Activated CD4-positive, CD25-positive, alpha-beta regulatory T cell treated with anti-CD3 and anti-CD28 coated beads, Interleukin-2, amount 50 U/mL, for 72 hours (primary cell): ENCODE results near the gene PRKAG2.
"Not testable (repeated sequence)": the region's sequence is repeated elsewhere in the genome, so short reads cannot be mapped to it uniquely, and the experiment has no call there.

ENCODE experiments used
- DNase-seq: peaks from one replicate; pipeline ENCODE4 v3.0.0; 2021

The PRKAG2 gene

DNA sequence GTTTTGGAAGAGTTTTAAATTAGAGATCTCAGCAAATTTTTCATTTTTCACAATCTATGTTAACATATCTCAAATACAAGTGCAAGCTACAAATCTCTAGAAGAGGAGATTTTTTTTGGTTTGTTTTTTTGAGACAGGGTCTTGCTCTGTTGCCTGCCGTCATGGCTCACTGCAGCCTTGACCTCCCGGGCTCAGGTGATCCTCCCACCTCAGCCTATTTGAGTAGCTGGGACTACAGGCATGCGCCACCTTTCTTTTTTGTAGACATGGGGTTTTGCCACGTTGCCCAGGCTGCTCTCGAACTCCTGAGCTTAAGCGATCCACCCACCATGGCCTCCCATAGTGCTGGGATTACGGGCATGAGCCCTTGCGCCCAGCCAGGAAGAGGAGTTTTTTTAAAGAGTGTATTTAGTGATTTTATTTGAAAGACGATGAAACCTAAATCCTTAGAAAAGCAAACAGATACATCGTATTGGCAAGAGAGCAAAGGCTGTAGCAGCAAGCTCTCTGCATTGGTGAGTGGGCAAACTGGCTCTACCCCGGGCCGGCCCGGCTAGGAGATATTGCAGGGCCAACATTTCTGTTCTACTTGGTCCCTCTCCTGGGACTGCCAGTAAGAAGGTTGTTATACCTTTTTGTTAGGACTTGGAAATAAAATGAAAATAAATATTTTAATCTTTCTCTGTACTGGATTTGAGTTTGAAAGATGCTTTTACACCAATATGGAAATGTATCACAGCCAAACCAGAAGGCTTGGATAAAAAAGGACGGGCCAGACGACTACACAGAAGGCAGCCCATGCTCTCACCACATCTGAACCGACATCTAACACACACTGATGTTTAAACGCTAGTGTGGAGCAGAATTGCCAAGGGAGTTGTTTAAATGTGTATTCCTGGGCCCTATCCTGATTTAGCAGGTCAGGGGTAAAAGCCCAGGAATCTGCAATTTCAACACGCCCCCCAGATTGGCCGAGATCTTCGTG, 307.7 kb downstream of the PRKAG2 start:
- no peak for DNase-seq

DNA sequence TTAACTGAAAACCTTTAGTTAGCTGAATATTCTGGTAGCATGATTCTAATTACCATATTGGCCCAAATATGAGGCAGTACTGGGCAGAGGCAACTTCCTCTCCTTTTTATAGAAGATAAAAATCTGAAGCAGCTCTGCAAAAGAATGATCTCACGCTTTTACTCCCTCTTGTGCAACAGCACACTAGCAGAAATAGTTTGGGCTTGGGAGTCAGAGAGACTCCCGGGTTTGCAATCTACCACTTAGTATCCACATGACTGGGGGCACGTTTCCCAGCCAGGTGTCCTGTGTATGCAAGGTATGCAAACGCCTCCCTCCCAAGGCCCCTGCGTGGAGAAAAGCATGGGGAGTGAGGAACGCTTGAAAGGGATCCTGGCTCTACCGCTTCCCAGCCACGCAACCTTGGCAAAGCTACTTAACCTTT, 310.0 kb downstream of the PRKAG2 start:
- DNase-seq: no peak

GRCh38 chr7:151565541-151565940, 311.4 kb downstream of the PRKAG2 start:
- DNase-seq: no peak

GRCh38 chr7:151560243-151560642, 316.7 kb downstream of the PRKAG2 start:
- DNase-seq: no peak

DNA sequence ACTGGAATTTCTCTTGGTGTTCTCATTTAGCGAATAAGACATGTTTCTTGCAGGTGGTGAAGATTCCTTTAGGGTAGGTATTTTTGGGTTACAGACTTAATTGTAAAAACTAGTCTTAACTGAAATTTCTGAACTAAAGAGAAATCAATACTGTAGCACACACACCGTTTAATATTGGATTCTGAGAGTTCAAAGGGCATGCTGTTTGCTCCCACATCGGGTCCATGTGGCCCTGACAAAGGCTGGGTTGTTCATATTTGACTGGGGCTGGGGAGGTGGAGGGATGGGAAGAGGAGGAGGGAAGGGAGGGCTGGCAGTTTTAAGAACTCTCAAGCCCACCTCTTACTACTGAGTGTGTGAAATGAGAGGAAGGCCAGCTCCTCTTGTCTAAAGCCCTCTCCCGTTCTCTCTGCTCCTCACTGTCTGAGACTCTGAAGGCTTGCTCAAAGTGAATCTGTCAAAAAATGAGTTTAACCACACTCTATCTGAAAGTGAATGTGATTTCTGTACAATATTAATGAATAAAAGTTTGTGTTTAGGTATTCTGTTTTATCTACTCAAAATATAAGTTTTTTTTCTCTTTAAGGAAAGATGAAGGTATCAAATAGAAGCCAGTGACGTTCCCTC, 317.2 kb downstream of the PRKAG2 start:
- DNase-seq: no peak

- no peak for DNase-seq
Measured at GRCh38 chr7:151558575-151558974, 318.3 kb downstream of the PRKAG2 start.

DNA sequence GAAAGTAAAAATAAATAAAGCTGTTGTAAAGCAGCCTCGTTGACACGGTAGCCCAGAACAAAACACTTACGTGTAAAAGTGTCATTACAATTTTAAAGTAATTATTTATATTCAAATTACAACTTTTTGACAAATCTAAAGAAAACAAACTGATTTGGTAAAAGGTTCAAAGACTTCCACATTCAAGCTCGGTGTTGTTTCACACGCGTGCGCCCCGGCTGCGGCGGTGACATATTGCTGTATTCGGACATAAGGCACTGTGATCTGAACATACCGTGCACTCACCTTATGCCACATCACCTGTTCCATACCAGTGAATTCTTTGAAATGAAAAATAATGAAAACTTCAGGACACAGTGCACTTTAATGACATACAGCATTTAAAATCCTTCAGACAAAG, 320.3 kb downstream of the PRKAG2 start:
- DNase-seq: no peak

- no peak for DNase-seq
Measured at GRCh38 chr7:151553356-151553755, 323.6 kb downstream of the PRKAG2 start.

GRCh38 chr7:151552352-151553028, 324.4 kb downstream of the PRKAG2 start:
- DNase-seq: no peak

DNA sequence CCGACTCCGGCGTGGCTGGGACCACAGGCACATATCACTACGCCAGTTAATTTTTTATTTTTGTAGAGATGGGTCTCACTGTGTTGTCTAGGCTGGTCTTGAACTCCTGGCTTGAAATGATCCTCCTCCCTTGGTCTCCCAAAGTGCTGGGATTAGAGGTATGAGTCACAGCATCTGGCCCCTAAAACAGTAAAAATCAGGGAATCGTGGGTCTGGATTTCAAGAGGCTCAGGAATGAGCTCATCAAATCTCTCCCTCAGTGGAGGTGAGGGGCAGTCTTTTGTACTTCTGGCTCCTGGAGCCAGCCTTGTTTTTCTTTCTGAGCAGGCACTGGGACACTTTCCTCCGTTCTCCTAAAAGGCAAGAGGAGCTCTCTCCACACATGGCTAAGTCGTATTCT, 325.1 kb downstream of the PRKAG2 start:
- DNase-seq: no peak

- no peak for DNase-seq
Measured at GRCh38 chr7:151550656-151551286, 326.1 kb downstream of the PRKAG2 start.

- no peak for DNase-seq
Measured at GRCh38 chr7:151549644-151550043, 327.3 kb downstream of the PRKAG2 start.

DNA sequence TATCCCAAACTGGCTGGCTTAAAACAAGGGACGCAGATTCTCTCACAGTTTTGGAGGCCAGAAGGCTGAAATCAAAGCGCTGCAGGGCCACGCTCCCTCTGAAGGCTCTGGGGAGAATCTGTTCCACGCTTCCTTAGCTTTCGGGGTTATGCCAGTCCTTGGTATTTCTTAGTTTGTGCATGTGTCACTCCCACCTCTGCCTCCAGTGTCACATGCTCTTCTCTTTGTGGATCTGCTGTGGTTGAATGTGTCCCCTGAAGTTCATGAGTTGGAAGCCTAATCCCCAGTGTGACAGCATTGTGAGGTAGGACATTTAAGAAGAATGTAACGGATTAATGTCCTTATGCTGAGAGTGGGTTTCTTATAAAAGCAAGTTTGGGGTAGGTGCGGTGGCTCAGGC, 327.8 kb downstream of the PRKAG2 start:
- no peak for DNase-seq

GRCh38 chr7:151544183-151544582, 332.7 kb downstream of the PRKAG2 start:
- DNase-seq: no peak

DNA sequence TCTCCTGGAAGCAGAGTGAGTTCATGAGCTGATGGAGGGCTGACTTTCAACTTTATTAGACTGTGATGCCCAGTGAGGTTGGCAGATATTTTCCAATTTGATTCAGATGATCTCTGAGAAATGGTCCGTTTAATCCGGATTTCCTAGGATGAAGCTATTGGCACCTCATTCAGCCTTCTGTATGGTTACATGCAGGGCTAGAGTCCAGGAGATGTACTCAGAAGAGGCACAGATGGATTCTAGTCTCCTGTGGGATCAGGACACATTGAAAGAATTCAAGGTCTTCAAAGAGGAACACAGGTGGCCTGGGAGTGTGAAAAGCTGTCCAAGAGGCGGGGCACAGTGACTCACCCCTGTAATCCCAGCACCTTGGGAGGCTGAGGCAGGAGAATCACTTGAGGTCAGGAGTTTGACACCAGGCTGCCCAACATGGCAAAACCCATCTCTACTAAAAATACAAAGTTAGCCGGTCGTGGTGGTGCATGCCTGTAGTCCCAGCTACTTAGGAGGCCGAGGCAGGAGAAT, 334.2 kb downstream of the PRKAG2 start:
- DNase-seq: no peak

DNA sequence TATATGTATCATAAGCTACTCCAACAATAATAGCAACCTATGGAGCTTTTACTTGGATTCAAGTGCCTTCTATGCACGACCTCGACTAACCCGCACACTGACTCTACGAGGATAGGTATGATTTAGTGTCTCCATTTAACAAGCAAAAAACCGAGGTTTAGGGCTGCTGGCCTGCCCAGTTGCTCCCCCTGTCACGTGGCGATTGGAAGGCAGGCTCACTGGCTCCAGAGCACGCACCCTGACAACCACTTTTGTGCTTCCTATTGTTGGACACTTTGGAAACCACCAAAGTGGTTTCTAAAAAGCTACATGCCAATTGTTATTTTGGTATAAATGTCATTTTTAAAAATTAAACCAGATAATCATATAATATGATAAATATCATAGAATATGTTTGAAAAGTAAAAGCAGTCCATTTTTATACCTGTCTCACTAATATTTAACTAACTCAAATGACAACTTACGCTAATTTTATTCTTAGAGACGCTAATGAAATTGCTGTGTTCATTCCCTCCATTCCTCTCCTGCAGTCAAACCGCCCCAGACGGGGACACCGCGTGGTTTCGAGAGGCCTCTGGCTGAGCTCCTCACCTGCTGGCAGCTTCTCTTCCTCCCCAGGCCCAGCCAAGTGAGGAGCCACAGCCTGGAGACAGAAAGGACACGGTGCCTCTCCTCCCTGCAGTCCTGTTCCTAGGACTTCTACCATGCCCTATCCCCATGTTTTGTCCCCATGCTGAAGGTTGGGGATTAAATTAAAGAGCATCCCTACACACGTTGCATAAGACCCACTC, 335.0 kb downstream of the PRKAG2 start:
- DNase-seq: no peak

- no peak for DNase-seq
Measured at GRCh38 chr7:151540146-151540545, 336.8 kb downstream of the PRKAG2 start.

DNA sequence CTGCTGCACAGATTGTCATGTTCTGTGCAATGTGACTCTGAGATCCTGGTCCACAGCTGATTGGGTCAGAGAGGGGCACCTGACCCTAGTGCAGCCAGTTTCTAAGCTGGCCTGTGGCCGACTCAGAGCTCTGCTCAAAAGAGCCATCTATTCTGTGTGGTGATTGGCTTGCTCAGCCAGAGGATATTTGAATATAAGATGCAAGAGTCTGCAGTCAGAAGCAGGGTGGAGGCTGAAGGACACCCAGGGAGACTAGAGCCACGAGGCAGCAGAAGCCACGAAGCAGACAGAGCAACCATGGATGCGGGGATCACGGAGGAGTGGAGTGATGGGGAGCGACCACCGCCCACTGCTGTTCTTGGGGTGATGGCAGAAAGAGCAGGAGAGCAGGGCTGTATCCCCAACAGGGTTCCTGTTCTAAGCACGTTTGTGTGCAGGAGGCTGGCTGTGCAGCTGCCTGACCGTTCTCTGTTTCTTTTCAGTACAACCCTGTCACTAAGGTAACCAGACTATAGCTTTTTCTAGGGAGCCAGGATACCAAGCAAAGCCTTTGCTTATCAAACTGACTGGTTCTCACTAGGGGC, 337.7 kb downstream of the PRKAG2 start:
- DNase-seq: no peak

- no peak for DNase-seq
Measured at GRCh38 chr7:151537818-151538561, 338.9 kb downstream of the PRKAG2 start.

DNA sequence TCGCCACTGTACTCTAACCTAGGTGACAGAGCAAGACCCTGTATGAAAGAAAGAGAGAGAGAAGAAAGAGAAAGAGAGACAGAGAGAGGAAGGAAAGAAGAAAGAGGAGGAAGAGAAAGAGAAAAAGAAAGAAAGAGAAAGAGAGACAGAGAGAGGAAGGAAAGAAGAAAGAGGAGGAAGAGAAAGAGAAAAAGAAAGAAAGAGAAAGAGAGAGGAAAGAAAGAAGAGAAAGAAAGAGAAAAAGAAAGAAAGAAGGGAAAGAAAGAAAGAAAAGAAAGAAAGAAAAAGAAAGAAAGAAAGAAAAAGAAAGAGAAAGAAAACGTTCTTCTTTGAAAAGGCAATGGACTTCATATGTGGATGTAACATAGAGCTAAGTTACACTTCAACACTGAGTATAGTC, 340.7 kb downstream of the PRKAG2 start:
- DNase-seq: not testable (repeated sequence)

GRCh38 chr7:151529842-151530241, 347.1 kb downstream of the PRKAG2 start:
- no peak for DNase-seq
